Raji (cell line): ENCODE measurements around the gene HES4.

Source experiments
- POLR2A ChIP-seq: IDR thresholded peaks from 2 replicates; pipeline ENCODE4 v1.6.1; 2011; ENCODE audit warnings: low read depth, low read length, control low read depth; ENCODE audit not compliant: insufficient read depth

HES4 gene

GRCh38 chr1:999725-1000356, at the start of gene HES4:
Gene HES4, minus strand, starts transcription at chr1:1000097. Its CDS starts 124 bp downstream, at chr1:999973.
- TF ChIP-seq POLR2A: no peak

GRCh38 chr1:1048765-1049164, 48.9 kb upstream of the HES4 start:
- no peak for TF ChIP-seq POLR2A

- no peak for TF ChIP-seq POLR2A
Measured at GRCh38 chr1:1047963-1048362, 48.1 kb upstream of the HES4 start.

GRCh38 chr1:1047407-1047806, 47.5 kb upstream of the HES4 start:
- no peak for TF ChIP-seq POLR2A

GRCh38 chr1:1046767-1047166, 46.9 kb upstream of the HES4 start:
- TF ChIP-seq POLR2A: no peak

- TF ChIP-seq POLR2A: no peak
Measured at GRCh38 chr1:1046243-1046642, 46.3 kb upstream of the HES4 start.

- no peak for TF ChIP-seq POLR2A
Measured at GRCh38 chr1:1045129-1045528, 45.2 kb upstream of the HES4 start.

GRCh38 chr1:1044455-1045078, 44.7 kb upstream of the HES4 start:
- TF ChIP-seq POLR2A: no peak

- no peak for TF ChIP-seq POLR2A
Measured at GRCh38 chr1:1043921-1044320, 44.0 kb upstream of the HES4 start.

GRCh38 chr1:1043411-1043810, 43.5 kb upstream of the HES4 start:
- TF ChIP-seq POLR2A: no peak

GRCh38 chr1:1042835-1043234, 42.9 kb upstream of the HES4 start:
- no peak for TF ChIP-seq POLR2A

GRCh38 chr1:1041873-1042272, 42.0 kb upstream of the HES4 start:
- no peak for TF ChIP-seq POLR2A

GRCh38 chr1:1041092-1041523, 41.2 kb upstream of the HES4 start:
- TF ChIP-seq POLR2A: no peak

- TF ChIP-seq POLR2A: no peak
Measured at GRCh38 chr1:1040004-1040991, 40.4 kb upstream of the HES4 start.

- no peak for TF ChIP-seq POLR2A
Measured at GRCh38 chr1:1039145-1039910, 39.4 kb upstream of the HES4 start.

- TF ChIP-seq POLR2A: no peak
Measured at GRCh38 chr1:1038694-1039093, 38.8 kb upstream of the HES4 start.
